Common myeloid progenitor, CD34-positive (primary cell): ENCODE measurements around the gene IQGAP2.
"Not testable (repeated sequence)": the region's sequence is repeated elsewhere in the genome, so short reads cannot be mapped to it uniquely, and the experiment has no call there.

Experiments
- CTCF ChIA-PET: fragments of 350-600 bp; sonication (Branson Sonifier 250); formaldehyde crosslinking; loops from one replicate; lab custom pipeline; 2021; ENCODE audit warnings: antibody characterized with exemption; lab: Charles Lee
- POLR2A ChIA-PET: fragments of 350-600 bp; sonication (Branson Sonifier 250); formaldehyde crosslinking; loops from one replicate; lab custom pipeline; 2021; ENCODE audit warnings: antibody characterized with exemption; lab: Charles Lee
- DNase-seq, 3 donors: peaks; one replicate each; pipeline versions ENCODE4 v3.0.0 to v3.0.0-alpha.2; 2013
- H3K27ac ChIP-seq, 2 experiments: 1 replicate in 1 of 2; 2 replicates in 1 of 2; pipeline ENCODE4 v1.7.0; 2013; ENCODE audit warnings: inconsistent platforms in 2 of 2, low read length in 2 of 2, mild to moderate bottlenecking in 2 of 2, low read depth in 1 of 2, moderate library complexity in 1 of 2; ENCODE audit not compliant: severe bottlenecking in 2 of 2, insufficient read depth in 1 of 2, poor library complexity in 1 of 2
- H3K27me3 ChIP-seq, 5 experiments: replicated peaks in 2 of 5; 1 replicate in 3 of 5; 2 replicates in 2 of 5; pipeline versions ENCODE4 v1.6.1 to v1.7.0; 2013; ENCODE audit warnings: low read length in 4 of 5, mild to moderate bottlenecking in 2 of 5, moderate library complexity in 2 of 5, inconsistent platforms in 1 of 5; ENCODE audit not compliant: insufficient read depth in 5 of 5, control insufficient read depth in 4 of 5
- H3K36me3 ChIP-seq, 4 experiments: 1 replicate in 2 of 4; 2 replicates in 2 of 4; pipeline versions ENCODE4 v1.6.1 to v1.7.0; 2013; ENCODE audit warnings: low read length in 3 of 4, control low read depth in 1 of 4, mild to moderate bottlenecking in 1 of 4; ENCODE audit not compliant: control insufficient read depth in 4 of 4, insufficient read depth in 4 of 4
- H3K4me1 ChIP-seq, 4 experiments: 1 replicate in 3 of 4; 2 replicates in 1 of 4; pipeline versions ENCODE4 v1.6.1 to v1.7.1; 2013; ENCODE audit warnings: low read length in 3 of 4, mild to moderate bottlenecking in 3 of 4, control low read depth in 1 of 4, inconsistent platforms in 1 of 4, moderate library complexity in 1 of 4; ENCODE audit not compliant: control insufficient read depth in 4 of 4, insufficient read depth in 4 of 4; ENCODE audit errors: control extremely low read depth in 1 of 4
- H3K4me3 ChIP-seq, 7 experiments: 1 replicate in 4 of 7; 2 replicates in 3 of 7; pipeline versions ENCODE4 v1.5.1 to v1.7.0; 2013; ENCODE audit warnings: mild to moderate bottlenecking in 7 of 7, low read length in 6 of 7, moderate library complexity in 6 of 7, inconsistent platforms in 2 of 7, low read depth in 2 of 7, control low read depth in 1 of 7; ENCODE audit not compliant: insufficient read depth in 4 of 7, control insufficient read depth in 1 of 7; ENCODE audit errors: extremely low read depth in 1 of 7
- H3K9me3 ChIP-seq, 5 experiments: 1 replicate in 4 of 5; 2 replicates in 1 of 5; pipeline versions ENCODE4 v1.6.1 to v1.7.1; 2013; ENCODE audit warnings: low read length in 4 of 5, mild to moderate bottlenecking in 2 of 5, inconsistent platforms in 1 of 5, low read depth in 1 of 5, moderate library complexity in 1 of 5; ENCODE audit not compliant: control insufficient read depth in 4 of 5, insufficient read depth in 2 of 5; ENCODE audit errors: control extremely low read depth in 1 of 5
- WGBS: methylation state at CpG from one replicate; pipeline ENCODE4 v1.1.5; 2013; ENCODE audit not compliant: insufficient coverage; 5-methylcytosine and 5-hydroxymethylcytosine counted together

The IQGAP2 gene

GRCh38 chr5:76674330-76675066, 271.4 kb downstream of the IQGAP2 start:
- Histone ChIP-seq H3K9me3 (no peaks in the 10 kb centered on the region), H3K4me3 (no peak overlapping the region), H3K27ac (no peak overlapping the region), H3K36me3 (peaks cover 31 to 93% (median 69%) of the 10 kb centered on the region in 4 experiments), H3K4me1 (peaks cover 0 to 20% (median 7%) of the 10 kb centered on the region in 4 experiments), H3K27me3 (no peaks in the 10 kb centered on the region)
- 98% methylated on average over 5 of the region's 8 CpGs for WGBS
- ChIA-PET CTCF (interaction anchor here (0.8 to 2.6 kb wide), 5 partner anchors 11 to 73 kb away, joined by 3 to 12 read pairs (median 3); no protein-coding TSS in a partner anchor), POLR2A (no interaction called here)
- DNase-seq, result peak in 2 of 3 donors; percentile 35 to 53

GRCh38 chr5:76675364-76675763, 272.3 kb downstream of the IQGAP2 start:
- peaks cover 0 to 20% (median 6%) of the 10 kb centered on the region in 4 experiments for H3K4me1 ChIP-seq
- H3K27ac ChIP-seq, result no peak overlapping the region
- H3K27me3 ChIP-seq, result no peaks in the 10 kb centered on the region
- no peak for DNase-seq
- POLR2A ChIA-PET, result no interaction called here
- no CpG with 5 or more reads among the region's 1 CpG for WGBS
- no peak overlapping the region for H3K4me3 ChIP-seq
- CTCF ChIA-PET, result no interaction called here
- peaks cover 31 to 93% (median 64%) of the 10 kb centered on the region in 4 experiments for H3K36me3 ChIP-seq
- H3K9me3 ChIP-seq, result no peaks in the 10 kb centered on the region

- Histone ChIP-seq H3K9me3 (no peaks in the 10 kb centered on the region), H3K4me3 (no peak overlapping the region), H3K27me3 (no peaks in the 10 kb centered on the region), H3K27ac (no peak overlapping the region), H3K4me1 (peaks cover 0 to 15% (median 4%) of the 10 kb centered on the region in 4 experiments), H3K36me3 (peaks cover 25 to 83% (median 54%) of the 10 kb centered on the region in 4 experiments)
- no peak for DNase-seq
- 100% methylated on average over 1 of the region's 8 CpGs for WGBS
- CTCF ChIA-PET, result interaction anchor here (1.0 to 3.0 kb wide), 4 partner anchors 9 to 97 kb away, joined by 3 to 9 read pairs (median 4); no protein-coding TSS in a partner anchor
- POLR2A ChIA-PET, result no interaction called here
These were observed 274.9 kb downstream of the IQGAP2 start for GRCh38 chr5:76677849-76678472.

GRCh38 chr5:76679231-76679630, 276.1 kb downstream of the IQGAP2 start:
- Histone ChIP-seq H3K27ac (no peak overlapping the region), H3K9me3 (no peaks in the 10 kb centered on the region), H3K4me3 (no peak overlapping the region), H3K4me1 (peaks cover 0 to 28% (median 7%) of the 10 kb centered on the region in 4 experiments), H3K27me3 (no peaks in the 10 kb centered on the region), H3K36me3 (peaks cover 25 to 79% (median 46%) of the 10 kb centered on the region in 4 experiments)
- ChIA-PET CTCF (interaction anchor here (1.4 to 3.0 kb wide), 2 partner anchors 10 to 95 kb away, joined by 4 to 9 read pairs; no protein-coding TSS in a partner anchor), POLR2A (interaction anchor here (0.6 kb wide), 1 partner anchor 8 kb away, joined by 4 read pairs; no protein-coding TSS in a partner anchor)
- no peak for DNase-seq
- WGBS, result 89% methylated on average over 3 of the region's 3 CpGs

- H3K27me3 ChIP-seq, H3K27ac ChIP-seq, H3K4me3 ChIP-seq, H3K9me3 ChIP-seq, POLR2A ChIA-PET, DNase-seq: not testable (repeated sequence)
- CTCF ChIA-PET, result interaction anchor here (0.6 to 4.4 kb wide), 5 partner anchors 9 to 136 kb away, joined by 3 to 25 read pairs (median 5); no protein-coding TSS in a partner anchor
- peaks cover 0 to 41% (median 12%) of the 10 kb centered on the region in 4 experiments for H3K4me1 ChIP-seq
- WGBS, result no CpG with 5 or more reads among the region's 4 CpGs
- peaks cover 19 to 76% (median 46%) of the 10 kb centered on the region in 4 experiments for H3K36me3 ChIP-seq
These were observed 277.7 kb downstream of the IQGAP2 start for GRCh38 chr5:76680826-76681225.

- Histone ChIP-seq H3K27me3 (no peaks in the 10 kb centered on the region), H3K9me3 (no peaks in the 10 kb centered on the region), H3K27ac (no peak overlapping the region), H3K4me3 (no peak overlapping the region), H3K36me3 (peaks cover 19 to 76% (median 44%) of the 10 kb centered on the region in 4 experiments), H3K4me1 (peaks cover 0 to 41% (median 12%) of the 10 kb centered on the region in 4 experiments)
- ChIA-PET POLR2A (no interaction called here), CTCF (interaction anchor here (0.9 to 4.4 kb wide), 4 partner anchors 10 to 41 kb away, joined by 3 to 25 read pairs (median 4); no protein-coding TSS in a partner anchor)
- 100% methylated on average over 1 of the region's 4 CpGs for WGBS
- no peak for DNase-seq
These were observed 278.2 kb downstream of the IQGAP2 start for GRCh38 chr5:76681287-76681686.
